ENCODE data around the gene PWWP2B. TPM values are rescaled to one million over a fixed set of nuclear protein-coding genes. Genes with fewer than 3 reads are reported as not detected.

PWWP2B gene
- total RNA-seq, 1 donor, result 8.2 TPM

GRCh38 chr10:132420469-132420980 lies 23.5 kb downstream of the PWWP2B start:
- no peak for DNase-seq (ENCODE audit: low read depth)
- H3K4me3 ChIP-seq (ENCODE audit: low read depth, low read length), result no peak overlapping the region
- TF ChIP-seq, protein P1, sequence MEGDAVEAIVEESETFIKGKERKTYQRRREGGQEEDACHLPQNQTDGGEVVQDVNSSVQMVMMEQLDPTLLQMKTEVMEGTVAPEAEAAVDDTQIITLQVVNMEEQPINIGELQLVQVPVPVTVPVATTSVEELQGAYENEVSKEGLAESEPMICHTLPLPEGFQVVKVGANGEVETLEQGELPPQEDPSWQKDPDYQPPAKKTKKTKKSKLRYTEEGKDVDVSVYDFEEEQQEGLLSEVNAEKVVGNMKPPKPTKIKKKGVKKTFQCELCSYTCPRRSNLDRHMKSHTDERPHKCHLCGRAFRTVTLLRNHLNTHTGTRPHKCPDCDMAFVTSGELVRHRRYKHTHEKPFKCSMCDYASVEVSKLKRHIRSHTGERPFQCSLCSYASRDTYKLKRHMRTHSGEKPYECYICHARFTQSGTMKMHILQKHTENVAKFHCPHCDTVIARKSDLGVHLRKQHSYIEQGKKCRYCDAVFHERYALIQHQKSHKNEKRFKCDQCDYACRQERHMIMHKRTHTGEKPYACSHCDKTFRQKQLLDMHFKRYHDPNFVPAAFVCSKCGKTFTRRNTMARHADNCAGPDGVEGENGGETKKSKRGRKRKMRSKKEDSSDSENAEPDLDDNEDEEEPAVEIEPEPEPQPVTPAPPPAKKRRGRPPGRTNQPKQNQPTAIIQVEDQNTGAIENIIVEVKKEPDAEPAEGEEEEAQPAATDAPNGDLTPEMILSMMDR (IDR thresholded peaks at IDR 0.05; ENCODE audit: insufficient read depth, low read depth, low read length), result no peak

- TF ChIP-seq, protein P1 (IDR thresholded peaks at IDR 0.05; ENCODE audit: insufficient read depth, low read depth, low read length), result no peak
- DNase-seq (ENCODE audit: low read depth), result peak; percentile 74
- H3K4me3 ChIP-seq (ENCODE audit: low read depth, low read length), result no peak overlapping the region
These were observed 24.2 kb downstream of the PWWP2B start for GRCh38 chr10:132420981-132421846.

DNA sequence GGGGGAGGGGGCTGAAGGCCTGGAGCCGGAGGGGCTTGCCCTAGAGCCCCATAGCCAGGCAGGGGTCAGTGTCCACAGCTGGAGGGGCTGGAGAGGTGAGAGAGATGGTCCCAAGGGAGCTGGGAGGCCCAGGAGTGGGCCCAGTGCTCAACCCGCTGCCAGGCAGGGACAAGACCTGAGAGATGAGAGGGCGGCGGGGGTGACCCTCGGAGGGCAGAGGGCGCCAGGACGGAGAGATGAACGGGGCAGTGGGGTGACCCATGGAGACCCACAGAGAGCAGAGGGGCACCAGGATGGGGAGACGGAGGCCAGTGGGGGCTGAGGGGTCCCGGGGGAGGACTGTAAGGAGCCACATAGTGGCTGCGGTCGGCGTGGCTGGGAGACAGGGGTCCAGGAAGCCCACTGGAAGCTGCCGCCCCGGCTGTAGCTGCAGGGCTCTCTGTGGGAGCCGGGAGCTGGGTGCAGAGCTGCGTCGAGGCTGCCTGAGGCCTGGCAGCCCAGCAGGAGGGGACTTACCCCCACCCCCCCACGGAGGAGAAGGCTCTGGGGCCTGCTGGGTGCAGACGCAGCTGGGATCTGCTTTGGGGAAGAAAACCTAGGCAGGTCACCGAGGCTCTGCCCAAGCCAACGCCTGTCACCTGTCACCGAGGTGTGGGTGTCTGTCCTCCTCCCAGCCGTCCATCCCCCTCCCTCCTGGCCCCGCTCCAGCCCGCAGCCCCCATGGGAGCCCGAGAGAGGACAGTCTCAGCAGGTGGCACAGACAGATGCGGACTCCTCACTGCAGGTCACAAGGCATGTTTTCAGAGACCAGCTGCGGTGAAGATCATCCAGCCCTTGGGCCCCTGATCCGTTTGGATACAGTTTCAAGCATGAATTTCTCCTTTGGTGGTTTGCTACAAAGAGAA lies 25.1 kb downstream of the PWWP2B start:
- no peak overlapping the region for H3K4me3 ChIP-seq (ENCODE audit: low read depth, low read length)
- DNase-seq (ENCODE audit: low read depth), result no peak
- TF ChIP-seq, protein P1 (IDR thresholded peaks at IDR 0.05; ENCODE audit: insufficient read depth, low read depth, low read length), result no peak

GRCh38 chr10:132422903-132423825 lies 26.2 kb downstream of the PWWP2B start:
- no peak for DNase-seq (ENCODE audit: low read depth)
- H3K4me3 ChIP-seq (ENCODE audit: low read depth, low read length), result no peak overlapping the region
- TF ChIP-seq, protein P1 (IDR thresholded peaks at IDR 0.05; ENCODE audit: insufficient read depth, low read depth, low read length), result no peak

DNA sequence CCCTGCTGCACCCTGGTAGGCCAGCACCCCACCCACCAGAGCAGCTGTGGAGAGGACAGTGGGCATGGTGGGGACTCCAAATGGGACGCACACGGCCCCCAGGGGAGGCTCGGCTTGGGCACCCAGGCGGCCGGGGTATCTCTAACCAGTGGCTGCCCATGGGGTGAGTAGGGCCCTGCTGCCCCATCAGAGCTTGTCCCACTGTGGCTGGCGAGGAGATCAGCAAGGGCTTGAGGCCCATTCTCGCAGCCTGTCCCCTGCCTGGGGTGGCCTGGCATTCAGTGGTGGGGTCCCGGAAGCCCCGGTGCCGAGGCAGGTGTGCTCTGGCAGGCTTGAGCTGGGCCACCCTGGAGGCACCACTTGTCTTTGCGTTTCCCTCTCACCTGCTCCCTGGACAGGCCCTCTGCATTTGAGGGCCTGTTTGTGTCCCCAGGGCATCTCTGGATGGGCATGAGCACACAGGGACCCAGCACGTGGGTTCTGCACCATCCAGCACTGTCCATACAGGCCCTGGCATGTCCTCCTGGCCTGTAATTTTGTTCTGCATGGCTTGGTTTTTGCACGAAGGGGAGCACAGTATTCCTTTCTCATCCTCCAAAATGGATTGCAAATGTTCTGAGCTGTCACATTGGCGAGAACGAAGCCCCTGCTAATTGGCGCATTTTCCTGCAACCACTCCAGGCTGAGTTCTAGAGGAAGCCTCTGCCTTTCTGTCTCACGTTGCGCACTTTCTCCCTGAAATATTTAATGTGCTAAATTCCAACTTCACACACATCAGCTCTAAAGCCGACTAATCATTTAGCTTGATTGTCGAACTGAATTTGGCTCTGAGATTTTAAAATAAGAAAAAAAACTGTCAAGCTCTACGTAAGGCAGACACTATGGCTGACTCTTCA lies 27.2 kb downstream of the PWWP2B start:
- H3K4me3 ChIP-seq (ENCODE audit: low read depth, low read length), result no peak overlapping the region
- DNase-seq (ENCODE audit: low read depth), result no peak
- TF ChIP-seq, protein P1 (IDR thresholded peaks at IDR 0.05; ENCODE audit: insufficient read depth, low read depth, low read length), result no peak

Measured in fibroblast of villous mesenchyme (primary cell).